HK-2 (cell line): ENCODE results near the gene C5orf15.

Experiments used
- DNase-seq: peaks from one replicate; pipeline ENCODE4 v3.0.0-alpha.2; 2018; ENCODE audit not compliant: unreplicated experiment

The C5orf15 gene

DNA sequence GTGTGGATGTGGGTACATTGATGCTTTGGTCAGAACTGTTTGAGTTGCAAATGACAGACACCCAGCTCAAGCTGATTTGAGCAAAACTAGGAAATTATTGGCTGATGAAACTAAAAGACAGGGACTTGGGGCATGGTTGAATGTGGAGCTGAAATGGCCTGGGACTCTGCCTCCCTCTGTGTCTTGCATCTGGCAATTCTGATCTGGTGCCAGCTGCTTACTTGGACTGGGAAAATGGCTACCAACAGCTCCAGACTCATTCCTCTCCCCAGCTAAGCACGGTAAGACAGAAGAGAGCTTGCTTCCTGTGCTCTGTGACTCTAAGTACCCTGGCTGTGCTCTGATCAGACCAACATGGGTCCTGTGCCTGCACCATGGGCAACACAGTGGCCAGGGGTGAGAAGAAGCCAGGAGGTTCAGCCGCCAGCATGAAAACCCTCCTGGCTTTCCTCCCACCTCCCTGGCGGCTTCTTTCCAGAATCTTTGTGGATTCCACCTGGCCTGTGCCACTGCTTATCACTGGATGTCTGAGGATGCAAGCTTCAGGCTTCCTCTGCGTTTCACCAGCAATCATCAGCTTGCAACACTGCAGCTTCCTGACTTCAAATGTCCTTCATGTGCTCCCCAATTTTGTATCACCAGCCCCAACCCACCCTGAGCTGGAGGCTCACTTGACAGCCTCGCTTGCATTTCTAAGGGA, 44.1 kb downstream of the C5orf15 start:
- no peak for DNase-seq

DNA sequence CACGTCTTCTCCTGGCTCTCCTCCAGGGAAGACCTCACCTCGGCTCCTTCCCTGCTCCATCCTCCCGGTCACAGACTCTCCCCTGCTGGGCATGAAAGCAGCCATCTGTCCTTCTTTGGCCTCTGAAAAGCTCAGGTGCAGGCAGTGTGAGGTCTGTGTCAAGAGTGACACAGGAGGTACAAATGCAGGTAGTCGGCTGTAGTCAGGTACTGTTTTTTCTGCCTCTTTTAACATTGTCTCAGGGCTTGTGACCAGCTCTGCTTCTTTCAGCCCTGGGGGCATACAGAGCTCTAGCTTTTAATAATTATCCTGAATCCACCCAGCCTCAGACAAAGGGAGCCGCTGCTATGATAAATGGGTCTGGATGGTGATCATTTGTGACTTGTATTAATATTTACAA, 46.4 kb downstream of the C5orf15 start:
- DNase-seq, result no peak

DNA sequence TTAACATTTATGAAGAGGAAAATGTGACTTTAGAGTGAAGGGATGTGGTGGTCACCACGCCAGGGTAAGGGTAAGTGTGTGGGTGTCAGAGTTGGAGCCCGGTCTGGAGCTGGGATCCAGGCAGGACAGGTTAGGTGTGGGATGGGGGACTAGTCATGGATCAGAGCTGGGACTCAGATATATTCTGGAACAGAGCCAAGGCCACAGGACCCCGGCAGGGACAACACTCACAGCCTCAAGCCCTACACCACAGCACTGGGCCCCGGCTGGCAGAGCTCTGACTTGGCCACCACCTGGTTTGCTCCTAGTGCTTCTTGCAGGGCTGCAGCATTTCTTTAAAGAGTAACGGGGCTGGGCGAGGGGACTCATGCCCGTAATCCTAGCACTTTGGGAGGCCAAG, 47.4 kb downstream of the C5orf15 start:
- DNase-seq, result no peak

DNA sequence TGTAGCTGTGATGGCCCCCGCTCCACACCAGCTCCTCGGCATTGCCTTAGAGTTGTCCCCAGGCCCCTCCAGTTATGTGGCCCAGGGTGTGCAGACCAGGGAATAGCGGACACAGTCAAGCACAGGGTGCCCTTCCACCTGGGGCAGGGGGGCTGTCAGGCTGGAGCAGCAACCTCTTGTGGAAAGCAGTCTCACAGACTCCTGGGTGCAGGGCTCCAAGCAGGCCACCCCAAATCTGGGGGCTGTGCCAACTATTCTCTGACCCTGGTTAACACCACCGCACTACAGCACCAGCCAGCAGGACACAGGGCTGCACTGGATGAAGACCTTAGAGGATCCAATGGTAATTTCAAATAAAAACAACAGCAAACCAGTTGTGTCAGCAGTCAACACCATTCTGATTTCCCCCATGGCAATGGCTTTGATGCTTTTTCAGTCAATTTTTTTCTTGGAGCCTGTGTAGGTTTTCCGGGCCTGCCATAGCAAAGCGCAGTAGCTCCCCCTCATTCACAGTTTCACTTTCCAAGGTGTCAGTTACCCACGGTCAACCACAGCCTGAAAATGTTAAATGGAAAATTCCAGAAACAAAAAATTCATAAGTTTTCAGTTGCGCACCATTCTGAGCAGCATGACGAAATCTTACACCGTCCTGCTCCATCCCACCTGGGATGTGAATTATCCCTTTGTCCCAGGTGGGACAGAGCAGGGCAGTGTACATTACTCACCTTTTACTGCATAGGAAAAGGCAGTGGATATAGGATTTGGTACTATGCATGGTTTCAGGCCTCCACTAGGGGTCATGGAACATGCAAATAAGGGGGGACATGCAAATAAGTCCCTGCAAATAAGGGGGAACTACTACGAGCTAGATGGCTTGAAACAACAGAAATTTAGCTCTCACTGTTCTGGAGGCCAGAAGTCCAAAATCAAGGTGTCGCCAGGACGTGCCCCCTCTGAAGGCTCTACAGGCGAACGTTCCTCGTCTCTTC, 49.0 kb downstream of the C5orf15 start:
- DNase-seq, result no peak

DNA sequence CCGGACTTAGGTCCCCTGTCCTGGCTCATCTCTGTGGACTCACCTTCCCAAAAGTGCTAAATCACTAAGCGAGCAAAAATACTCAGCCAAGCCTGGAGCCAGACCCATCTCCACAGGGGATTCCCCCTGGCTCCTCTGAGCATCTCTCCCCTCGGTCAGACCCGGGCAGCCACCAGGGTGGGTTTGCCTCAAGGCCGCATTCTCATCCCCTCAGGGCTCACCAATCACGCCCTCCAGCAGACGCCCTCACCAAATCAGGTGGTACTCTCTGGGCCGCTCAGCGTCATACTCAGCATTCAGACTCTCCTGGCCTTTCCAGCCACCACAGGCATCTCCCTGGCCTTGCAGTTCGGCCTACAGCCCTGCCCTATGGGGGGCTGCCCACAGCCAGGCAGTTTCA, 49.7 kb downstream of the C5orf15 start:
- no peak for DNase-seq

DNA sequence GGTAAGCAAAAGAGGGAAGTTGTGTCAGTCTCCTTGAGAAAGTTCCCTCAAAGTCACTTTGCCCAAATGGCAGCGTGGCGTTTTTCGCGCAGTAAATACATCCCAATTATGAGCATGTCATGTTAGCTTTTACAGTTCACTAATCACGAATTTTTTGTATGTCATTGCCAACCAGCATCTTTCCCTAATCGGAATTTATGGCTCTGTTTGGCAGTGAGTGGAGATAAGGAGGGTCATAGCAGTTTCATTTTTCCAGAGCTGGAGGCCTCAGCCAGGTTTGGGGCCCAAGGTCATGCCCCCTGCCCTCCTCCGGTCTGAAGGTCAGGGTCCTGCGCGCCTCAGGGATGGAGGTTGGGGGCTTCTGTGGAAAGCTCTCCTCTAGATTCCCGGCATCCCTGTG, 50.1 kb downstream of the C5orf15 start:
- no peak for DNase-seq

DNA sequence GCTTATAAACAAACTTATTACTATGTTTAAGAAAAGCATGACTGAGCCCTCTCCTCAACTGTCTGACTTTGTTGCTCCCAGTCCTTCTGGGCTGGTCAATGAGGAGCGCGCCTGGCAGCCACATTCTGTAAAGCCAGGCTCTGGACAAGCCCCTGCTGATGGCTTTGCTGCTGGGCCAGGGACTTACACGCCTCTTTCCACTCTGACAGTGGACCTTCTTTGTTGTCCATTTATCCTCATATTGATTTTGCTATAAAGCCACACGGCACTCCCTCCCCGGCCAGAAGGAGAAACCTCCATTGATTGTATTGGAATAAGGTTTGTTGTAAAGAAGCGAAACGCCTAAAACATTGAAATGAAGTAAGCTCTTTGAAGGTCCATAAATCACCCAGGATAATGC, 50.6 kb downstream of the C5orf15 start:
- DNase-seq, result no peak

DNA sequence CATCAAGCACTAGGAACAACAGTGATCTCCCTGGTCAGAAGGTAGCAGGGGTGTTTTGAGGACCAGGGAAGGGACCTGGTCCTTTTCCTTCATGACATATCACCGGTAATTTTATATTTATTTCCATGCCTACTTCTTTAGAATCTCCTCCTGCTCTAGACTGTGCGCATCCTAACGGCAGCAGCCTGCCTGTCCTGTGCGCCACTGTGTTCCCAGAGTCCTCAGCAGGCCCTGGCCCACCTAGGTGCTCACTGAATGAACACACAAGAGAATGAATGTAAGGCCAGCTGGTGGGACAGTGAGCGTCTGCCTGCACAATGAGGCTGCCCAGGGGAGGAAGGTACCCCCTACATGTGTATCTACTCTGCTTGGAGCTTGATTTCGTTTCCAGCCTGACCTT, 51.5 kb downstream of the C5orf15 start:
- DNase-seq, result no peak

DNA sequence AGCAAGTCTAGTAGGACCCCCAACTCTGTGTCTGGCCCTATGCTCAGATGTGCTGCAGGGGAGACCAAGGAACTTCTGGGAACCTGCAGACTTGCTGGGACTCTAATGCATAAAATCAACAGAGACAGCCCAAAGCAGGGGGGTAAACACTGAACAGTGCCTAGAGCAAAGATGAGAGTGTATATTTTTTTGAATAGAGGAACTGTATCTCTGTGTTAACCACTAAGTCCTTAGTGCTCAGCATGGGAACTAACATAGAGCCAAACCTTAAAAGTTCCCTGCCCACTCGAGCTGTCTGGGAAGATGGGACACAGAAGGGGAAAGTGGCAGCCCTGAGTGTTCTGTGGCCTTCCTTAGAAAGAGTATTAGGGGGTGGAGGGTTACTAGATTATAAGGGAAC, 51.9 kb downstream of the C5orf15 start:
- no peak for DNase-seq

DNA sequence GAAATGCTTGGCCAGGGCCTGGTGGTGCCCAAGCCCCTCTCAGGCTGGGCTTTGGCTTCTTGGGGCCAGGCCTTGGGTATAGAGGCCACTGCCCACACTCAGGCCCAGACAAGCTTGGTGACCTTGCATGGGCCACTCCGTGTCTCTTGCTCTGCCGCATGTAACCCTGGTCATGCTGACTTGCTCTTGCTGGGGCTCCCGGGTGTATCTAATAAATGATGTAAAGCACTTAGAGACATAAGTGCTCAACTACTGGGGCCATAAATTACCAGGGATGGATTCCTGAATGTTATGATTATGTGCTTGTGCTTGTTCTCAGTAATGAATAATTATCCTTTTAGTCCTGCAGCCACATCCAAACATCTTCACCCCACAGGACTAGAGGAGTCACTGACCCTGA, 54.0 kb downstream of the C5orf15 start:
- no peak for DNase-seq

DNA sequence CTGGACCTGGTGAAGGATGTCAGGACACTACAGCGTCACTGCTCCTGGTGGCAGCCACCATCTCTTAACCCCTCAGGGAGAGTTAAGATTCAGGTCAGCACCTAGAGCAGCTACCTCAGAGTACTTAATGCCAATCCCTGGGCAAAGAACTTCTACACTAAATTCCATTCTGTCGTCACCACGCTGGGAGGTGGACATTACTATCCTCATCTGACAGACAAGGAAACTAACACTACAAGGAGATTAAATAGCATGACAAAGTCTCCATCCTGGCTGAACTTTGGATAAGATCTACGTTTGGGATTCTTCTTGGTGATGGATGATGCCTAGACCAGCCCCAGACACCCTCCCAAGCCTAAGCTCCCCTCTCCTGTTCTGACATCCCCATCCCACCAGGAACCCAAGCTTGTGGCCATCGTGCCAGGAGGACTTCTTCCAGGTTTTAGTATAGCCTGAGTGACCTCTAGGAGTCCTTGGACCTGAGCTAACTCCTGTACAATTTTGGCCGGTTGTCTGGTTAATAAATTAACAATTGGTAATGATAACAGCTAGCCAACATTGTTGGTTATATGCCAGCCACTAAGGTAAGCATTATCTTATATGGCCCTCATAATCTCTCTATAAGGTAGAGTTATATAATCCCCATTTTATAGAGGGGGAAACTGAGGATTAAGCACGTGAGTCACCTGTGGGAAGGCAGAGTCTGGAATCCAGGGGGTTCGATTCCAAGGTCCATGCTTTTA, 54.8 kb downstream of the C5orf15 start:
- no peak for DNase-seq

DNA sequence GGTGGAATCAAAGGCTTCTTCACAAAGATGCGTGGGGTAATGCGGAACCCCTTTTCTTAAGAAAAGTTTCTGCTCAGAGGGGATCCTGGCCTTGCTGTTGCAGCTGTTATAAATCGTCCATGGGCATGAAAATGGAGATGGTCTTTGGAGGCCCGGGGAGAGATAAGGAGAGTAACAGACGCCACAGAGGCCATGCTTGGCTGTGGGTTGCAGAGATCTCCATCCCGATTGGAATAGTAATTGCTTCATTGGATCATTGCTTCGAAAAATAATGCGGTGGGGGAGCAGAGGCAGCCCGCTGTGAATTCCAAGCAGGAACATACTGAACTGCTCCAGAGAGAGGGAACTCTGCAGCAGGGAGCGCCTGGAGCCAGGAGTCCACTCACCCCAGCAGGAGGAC, 55.5 kb downstream of the C5orf15 start:
- DNase-seq, result no peak

DNA sequence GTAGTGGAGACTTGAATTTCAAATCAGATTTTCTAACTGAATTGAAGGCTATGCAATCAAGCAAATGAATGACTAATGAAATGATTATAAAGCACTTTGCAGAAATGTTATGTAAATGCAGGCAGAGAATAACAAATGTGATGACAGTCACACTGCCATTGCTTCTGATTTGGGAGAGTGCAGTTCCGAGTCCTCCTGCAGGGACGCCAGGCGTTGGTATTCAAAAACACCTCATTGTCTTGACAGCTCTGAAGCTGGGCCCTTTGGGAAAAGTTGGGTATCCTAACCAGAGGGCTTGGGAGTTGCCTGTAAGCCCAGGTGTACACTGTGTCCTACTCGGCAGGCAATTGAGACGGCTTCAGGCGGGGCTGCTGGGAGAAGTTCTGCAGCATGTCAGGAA, 57.9 kb downstream of the C5orf15 start:
- DNase-seq, result no peak

DNA sequence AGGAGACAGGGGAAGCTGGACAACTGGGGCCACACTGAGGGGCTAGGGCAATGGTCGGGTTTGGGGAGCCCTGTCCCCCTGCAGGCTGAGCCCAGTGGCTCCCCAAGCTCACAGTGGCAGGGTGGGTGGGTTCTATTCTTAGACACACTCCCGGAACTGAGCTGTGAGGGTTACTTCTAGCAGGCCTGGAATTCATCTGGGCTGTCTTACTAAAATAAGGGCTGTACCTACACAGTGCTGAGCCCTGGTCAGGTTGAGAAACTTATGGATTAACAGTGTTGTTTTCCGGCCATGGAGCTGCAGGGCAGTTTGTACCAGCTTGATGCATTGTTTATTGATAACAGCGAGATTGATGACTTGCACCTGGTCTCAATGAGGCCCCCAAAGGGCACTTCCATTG, 58.8 kb downstream of the C5orf15 start:
- no peak for DNase-seq

DNA sequence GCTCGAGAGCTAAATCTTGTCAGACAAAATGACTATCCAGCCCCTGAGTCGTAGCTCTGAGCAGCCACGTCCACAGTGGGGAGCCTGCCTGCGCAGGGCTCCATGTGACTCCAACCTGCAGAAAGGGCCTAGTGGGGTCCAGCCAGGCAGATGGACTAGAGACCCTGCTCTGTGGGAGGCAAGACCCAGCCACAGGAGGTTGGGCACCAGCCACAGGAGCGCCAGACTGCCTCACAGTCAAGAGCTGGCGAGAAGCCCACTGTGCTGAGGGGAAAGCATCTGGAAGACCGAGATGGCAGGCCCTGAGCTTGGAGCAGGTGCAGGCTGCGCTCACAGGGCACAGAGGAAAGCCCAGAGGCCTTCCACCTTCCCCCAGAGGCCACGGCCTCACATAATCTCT, 61.4 kb downstream of the C5orf15 start:
- DNase-seq, result no peak

DNA sequence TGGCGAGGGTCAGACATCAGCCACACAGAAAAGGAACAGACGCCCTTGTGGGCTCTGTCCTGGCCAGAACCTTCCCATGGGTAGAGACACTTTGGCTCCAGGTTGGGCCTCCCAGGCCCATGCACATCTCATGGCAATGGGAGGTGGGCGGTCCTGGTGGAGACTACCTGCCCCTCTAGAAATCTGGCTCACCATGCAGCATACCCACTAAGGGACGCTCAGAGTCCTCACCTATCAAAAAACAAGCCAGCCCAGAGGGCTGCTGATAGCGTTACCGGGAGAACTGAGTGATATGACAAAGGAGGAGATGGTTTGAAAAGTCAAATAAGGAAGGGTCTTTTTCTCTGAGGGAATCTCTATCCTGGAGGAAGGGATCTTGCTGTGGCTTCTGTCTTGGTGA, 62.1 kb downstream of the C5orf15 start:
- no peak for DNase-seq
